ENCODE data around the gene ZNF354C. TPM values are rescaled to one million over a fixed set of nuclear protein-coding genes. Genes with fewer than 3 reads are reported as not detected.

The ZNF354C gene
- total RNA-seq, 1 experiment from 2014 or later: 0.07 TPM

DNA sequence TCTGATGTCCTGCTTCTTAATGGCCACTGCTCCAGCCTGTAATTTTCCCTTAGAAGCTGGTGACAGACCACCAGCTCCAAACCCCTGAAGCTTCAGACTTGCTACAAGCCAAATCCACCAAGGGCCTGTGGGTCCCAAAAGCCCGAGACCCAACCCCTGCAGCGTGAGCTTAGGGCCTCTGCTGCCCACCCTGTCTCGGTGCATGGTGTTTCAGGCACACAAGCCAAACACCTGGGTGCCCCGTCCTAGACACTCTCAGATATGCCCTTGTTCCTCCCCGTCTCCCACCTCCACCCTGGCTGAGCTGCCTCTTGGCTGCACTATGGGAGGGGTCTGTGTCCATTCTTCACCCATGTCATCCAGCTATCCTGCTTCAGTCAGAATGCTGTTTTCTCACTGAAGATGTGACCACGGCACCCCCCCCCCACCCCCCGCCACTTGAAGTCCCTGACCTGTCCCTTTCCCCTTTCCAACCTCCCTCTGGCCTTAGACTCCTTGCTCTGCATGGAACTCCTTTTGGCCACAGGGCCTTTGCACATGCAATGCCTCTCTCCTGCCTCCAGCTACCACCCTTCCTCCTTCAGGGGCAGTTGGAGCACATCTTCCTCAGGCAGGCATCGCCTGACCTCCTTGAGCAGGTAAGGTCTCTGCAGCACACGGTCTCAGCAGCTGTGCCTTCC, 55.8 kb downstream of the ZNF354C start:
- POLR2A ChIA-PET: no interaction called here
- CTCF ChIA-PET: no interaction called here
- H4K20me1 ChIP-seq (ENCODE audit: insufficient read depth): no peaks in the 10 kb centered on the region
- TF ChIP-seq EZH2phosphoT487 (IDR thresholded peaks at IDR 0.05; ENCODE audit: borderline replicate concordance) (no peak), EZH2 (IDR thresholded peaks at IDR 0.05) (no peak), ELF1 (IDR thresholded peaks at IDR 0.05; ENCODE audit: borderline replicate concordance, low read depth) (no peak), FOSL1 (IDR thresholded peaks at IDR 0.05; ENCODE audit: low read depth) (no peak), CBX3 (IDR thresholded peaks at IDR 0.05; ENCODE audit: low read depth) (no peak), EGR1 (IDR thresholded peaks at IDR 0.05; ENCODE audit: low read depth) (no peak), SRF (IDR thresholded peaks at IDR 0.05; ENCODE audit: low read depth) (no peak), CEBPB (IDR thresholded peaks at IDR 0.05; ENCODE audit: low read depth) (no peak), ZFX (IDR thresholded peaks at IDR 0.05) (no peak), SP1 (IDR thresholded peaks at IDR 0.05; ENCODE audit: low read depth) (no peak), RAD21 (IDR thresholded peaks at IDR 0.05; ENCODE audit: low read depth) (no peak)
- TF ChIP-seq, protein P1, sequence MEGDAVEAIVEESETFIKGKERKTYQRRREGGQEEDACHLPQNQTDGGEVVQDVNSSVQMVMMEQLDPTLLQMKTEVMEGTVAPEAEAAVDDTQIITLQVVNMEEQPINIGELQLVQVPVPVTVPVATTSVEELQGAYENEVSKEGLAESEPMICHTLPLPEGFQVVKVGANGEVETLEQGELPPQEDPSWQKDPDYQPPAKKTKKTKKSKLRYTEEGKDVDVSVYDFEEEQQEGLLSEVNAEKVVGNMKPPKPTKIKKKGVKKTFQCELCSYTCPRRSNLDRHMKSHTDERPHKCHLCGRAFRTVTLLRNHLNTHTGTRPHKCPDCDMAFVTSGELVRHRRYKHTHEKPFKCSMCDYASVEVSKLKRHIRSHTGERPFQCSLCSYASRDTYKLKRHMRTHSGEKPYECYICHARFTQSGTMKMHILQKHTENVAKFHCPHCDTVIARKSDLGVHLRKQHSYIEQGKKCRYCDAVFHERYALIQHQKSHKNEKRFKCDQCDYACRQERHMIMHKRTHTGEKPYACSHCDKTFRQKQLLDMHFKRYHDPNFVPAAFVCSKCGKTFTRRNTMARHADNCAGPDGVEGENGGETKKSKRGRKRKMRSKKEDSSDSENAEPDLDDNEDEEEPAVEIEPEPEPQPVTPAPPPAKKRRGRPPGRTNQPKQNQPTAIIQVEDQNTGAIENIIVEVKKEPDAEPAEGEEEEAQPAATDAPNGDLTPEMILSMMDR (IDR thresholded peaks at IDR 0.05 in 2 of 3, conservative IDR thresholded peaks at IDR 0.05 in 1 of 3; ENCODE audit: borderline replicate concordance in 1 of 3, insufficient read depth in 1 of 3, low read depth in 2 of 3, low read length in 2 of 3): no peak
- TF ChIP-seq, protein P2, sequence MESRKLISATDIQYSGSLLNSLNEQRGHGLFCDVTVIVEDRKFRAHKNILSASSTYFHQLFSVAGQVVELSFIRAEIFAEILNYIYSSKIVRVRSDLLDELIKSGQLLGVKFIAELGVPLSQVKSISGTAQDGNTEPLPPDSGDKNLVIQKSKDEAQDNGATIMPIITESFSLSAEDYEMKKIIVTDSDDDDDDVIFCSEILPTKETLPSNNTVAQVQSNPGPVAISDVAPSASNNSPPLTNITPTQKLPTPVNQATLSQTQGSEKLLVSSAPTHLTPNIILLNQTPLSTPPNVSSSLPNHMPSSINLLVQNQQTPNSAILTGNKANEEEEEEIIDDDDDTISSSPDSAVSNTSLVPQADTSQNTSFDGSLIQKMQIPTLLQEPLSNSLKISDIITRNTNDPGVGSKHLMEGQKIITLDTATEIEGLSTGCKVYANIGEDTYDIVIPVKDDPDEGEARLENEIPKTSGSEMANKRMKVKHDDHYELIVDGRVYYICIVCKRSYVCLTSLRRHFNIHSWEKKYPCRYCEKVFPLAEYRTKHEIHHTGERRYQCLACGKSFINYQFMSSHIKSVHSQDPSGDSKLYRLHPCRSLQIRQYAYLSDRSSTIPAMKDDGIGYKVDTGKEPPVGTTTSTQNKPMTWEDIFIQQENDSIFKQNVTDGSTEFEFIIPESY (IDR thresholded peaks at IDR 0.05; ENCODE audit: extremely low read depth, insufficient replicate concordance, low read length): no peak
- TF ChIP-seq, protein P3, sequence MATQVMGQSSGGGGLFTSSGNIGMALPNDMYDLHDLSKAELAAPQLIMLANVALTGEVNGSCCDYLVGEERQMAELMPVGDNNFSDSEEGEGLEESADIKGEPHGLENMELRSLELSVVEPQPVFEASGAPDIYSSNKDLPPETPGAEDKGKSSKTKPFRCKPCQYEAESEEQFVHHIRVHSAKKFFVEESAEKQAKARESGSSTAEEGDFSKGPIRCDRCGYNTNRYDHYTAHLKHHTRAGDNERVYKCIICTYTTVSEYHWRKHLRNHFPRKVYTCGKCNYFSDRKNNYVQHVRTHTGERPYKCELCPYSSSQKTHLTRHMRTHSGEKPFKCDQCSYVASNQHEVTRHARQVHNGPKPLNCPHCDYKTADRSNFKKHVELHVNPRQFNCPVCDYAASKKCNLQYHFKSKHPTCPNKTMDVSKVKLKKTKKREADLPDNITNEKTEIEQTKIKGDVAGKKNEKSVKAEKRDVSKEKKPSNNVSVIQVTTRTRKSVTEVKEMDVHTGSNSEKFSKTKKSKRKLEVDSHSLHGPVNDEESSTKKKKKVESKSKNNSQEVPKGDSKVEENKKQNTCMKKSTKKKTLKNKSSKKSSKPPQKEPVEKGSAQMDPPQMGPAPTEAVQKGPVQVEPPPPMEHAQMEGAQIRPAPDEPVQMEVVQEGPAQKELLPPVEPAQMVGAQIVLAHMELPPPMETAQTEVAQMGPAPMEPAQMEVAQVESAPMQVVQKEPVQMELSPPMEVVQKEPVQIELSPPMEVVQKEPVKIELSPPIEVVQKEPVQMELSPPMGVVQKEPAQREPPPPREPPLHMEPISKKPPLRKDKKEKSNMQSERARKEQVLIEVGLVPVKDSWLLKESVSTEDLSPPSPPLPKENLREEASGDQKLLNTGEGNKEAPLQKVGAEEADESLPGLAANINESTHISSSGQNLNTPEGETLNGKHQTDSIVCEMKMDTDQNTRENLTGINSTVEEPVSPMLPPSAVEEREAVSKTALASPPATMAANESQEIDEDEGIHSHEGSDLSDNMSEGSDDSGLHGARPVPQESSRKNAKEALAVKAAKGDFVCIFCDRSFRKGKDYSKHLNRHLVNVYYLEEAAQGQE (IDR thresholded peaks at IDR 0.05; ENCODE audit: low read depth): no peak
- no peaks in the 10 kb centered on the region; a peak in 1 of 4 replicates for H3K9me3 ChIP-seq (ENCODE audit: control insufficient read depth in 1 of 2, insufficient read depth in 1 of 2, low read depth in 1 of 2, low read length in 2 of 2)
- H3K27me3 ChIP-seq (ENCODE audit: insufficient read depth, low read length): no peaks in the 10 kb centered on the region
- H3K4me3 ChIP-seq (replicated peaks in 1 of 2; ENCODE audit: low read depth in 1 of 2, low read length in 2 of 2): no peak overlapping the region
- no peaks in the 10 kb centered on the region for H3K79me2 ChIP-seq (ENCODE audit: insufficient read depth, low read length)
- no TSS peak for BruUV-seq (replicated peaks)
- no peak overlapping the region for H3K27ac ChIP-seq (ENCODE audit: low read depth, low read length)
- RAD21 ChIA-PET (ENCODE audit: low non-redundant PET in 1 of 2, low total read pairs in 2 of 2, uncharacterized antibody in 2 of 2, unreplicated experiment in 2 of 2): no interaction called here
- H3K9ac ChIP-seq (ENCODE audit: low read length): no peak overlapping the region
- intact Hi-C loops (cut with micrococcal nuclease): no loop called here
- no peaks in the 10 kb centered on the region for H3K9me2 ChIP-seq (ENCODE audit: insufficient read depth)
- no peak overlapping the region for H3K4me2 ChIP-seq (ENCODE audit: low read length)
- H3K36me3 ChIP-seq (ENCODE audit: control insufficient read depth in 1 of 2, insufficient read depth in 2 of 2, low read length in 2 of 2): no peaks in the 10 kb centered on the region
- H3K4me1 ChIP-seq (ENCODE audit: control insufficient read depth in 1 of 2, insufficient read depth in 2 of 2, low read length in 2 of 2): peaks cover 0 to 6% of the 10 kb centered on the region in 2 experiments; a peak in 1 of 4 replicates
- ATAC-seq: no peak
- H2AFZ ChIP-seq (ENCODE audit: low read depth, low read length, poor library complexity, severe bottlenecking): no peak overlapping the region
- DNase-seq (ENCODE audit: low read depth, low spot score): no peak
